Colon (tissue), 2 donors: ENCODE results near the gene BRIP1.

Source experiments
- FAIRE-seq: peaks from 2 replicates; lab custom pipeline; 2012; peaks lifted over from hg19 to GRCh38; lab: Jason Lieb, UNC
- donor health status: control.
- donor health status: control.

Gene BRIP1

GRCh38 chr17:61757168-61757567 lies 106.2 kb downstream of the BRIP1 start:
- no peak for FAIRE-seq

GRCh38 chr17:61756561-61756960 lies 106.8 kb downstream of the BRIP1 start:
- FAIRE-seq = no peak

- FAIRE-seq = no peak
These were observed 107.7 kb downstream of the BRIP1 start for GRCh38 chr17:61755668-61756067.

- no peak for FAIRE-seq
These were observed 108.2 kb downstream of the BRIP1 start for GRCh38 chr17:61755078-61755477.

GRCh38 chr17:61754124-61754523 lies 109.2 kb downstream of the BRIP1 start:
- FAIRE-seq = no peak

- no peak for FAIRE-seq
These were observed 109.6 kb downstream of the BRIP1 start for GRCh38 chr17:61753696-61754095.

GRCh38 chr17:61750656-61751055 lies 112.7 kb downstream of the BRIP1 start:
- FAIRE-seq = no peak

- no peak for FAIRE-seq
These were observed 113.4 kb downstream of the BRIP1 start for GRCh38 chr17:61749823-61750404.

- no peak for FAIRE-seq
These were observed 116.9 kb downstream of the BRIP1 start for GRCh38 chr17:61746248-61746985.

GRCh38 chr17:61744804-61745203 lies 118.5 kb downstream of the BRIP1 start:
- FAIRE-seq = no peak

- no peak for FAIRE-seq
These were observed 119.1 kb downstream of the BRIP1 start for GRCh38 chr17:61744252-61744651.

GRCh38 chr17:61743766-61744165 lies 119.6 kb downstream of the BRIP1 start:
- no peak for FAIRE-seq

GRCh38 chr17:61739002-61739401 lies 124.3 kb downstream of the BRIP1 start:
- no peak for FAIRE-seq

GRCh38 chr17:61738249-61738648 lies 125.1 kb downstream of the BRIP1 start:
- FAIRE-seq = no peak

- FAIRE-seq = no peak
These were observed 125.5 kb downstream of the BRIP1 start for GRCh38 chr17:61737820-61738219.

- FAIRE-seq = no peak
These were observed 126.9 kb downstream of the BRIP1 start for GRCh38 chr17:61736438-61736837.

- no peak for FAIRE-seq
These were observed 127.5 kb downstream of the BRIP1 start for GRCh38 chr17:61735807-61736206.

- FAIRE-seq = no peak
These were observed 128.9 kb downstream of the BRIP1 start for GRCh38 chr17:61734466-61734865.

- no peak for FAIRE-seq
These were observed 129.3 kb downstream of the BRIP1 start for GRCh38 chr17:61734012-61734411.

- no peak for FAIRE-seq
These were observed 130.3 kb downstream of the BRIP1 start for GRCh38 chr17:61733021-61733420.

GRCh38 chr17:61732169-61732568 lies 131.2 kb downstream of the BRIP1 start:
- FAIRE-seq = no peak

GRCh38 chr17:61731330-61731729 lies 132.0 kb downstream of the BRIP1 start:
- no peak for FAIRE-seq

GRCh38 chr17:61729690-61730268 lies 133.5 kb downstream of the BRIP1 start:
- no peak for FAIRE-seq
